Measurements from ENCODE around the gene MFAP4. TPM values are rescaled to one million over a fixed set of nuclear protein-coding genes. Genes with fewer than 3 reads are reported as not detected.

The MFAP4 gene
- total RNA-seq, 1 experiment from 2014 or later, result not detected

DNA sequence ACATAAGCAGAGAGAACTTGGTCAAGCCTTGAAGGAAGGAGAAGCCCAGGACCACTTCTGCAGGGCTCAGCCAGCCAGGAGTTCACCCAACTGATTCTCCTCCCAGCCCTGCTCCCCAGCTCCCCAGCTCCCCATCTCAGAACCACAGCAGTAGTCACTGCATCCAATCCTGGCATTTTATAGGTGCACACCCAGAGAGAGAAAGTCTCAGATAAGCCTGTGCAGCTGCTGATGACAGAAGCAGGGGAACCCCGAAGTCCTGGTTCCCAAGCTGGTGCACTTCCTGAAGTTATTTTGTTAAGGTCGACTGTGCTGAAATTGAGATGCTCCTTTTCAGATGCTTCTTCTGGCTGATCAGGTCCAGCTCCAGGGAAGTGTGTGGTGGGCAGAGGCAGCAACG lies 30.6 kb upstream of the MFAP4 start:
- no peak for DNase-seq
- Histone ChIP-seq H3K9me2 (ENCODE audit: insufficient read depth) (no peaks in the 10 kb centered on the region), H2AFZ (no peak overlapping the region), H3F3A (ENCODE audit: insufficient read depth, low read depth) (0 out of 2 replicates have a peak, but pooled peaks cover 4% of the 10 kb centered on the region), H3K4me3 (no peak overlapping the region), H3K27ac (no peak overlapping the region), H3K79me2 (ENCODE audit: low read depth) (no peaks in the 10 kb centered on the region), H3K9me3 (ENCODE audit: insufficient read depth, low read depth) (no peaks in the 10 kb centered on the region), H3K4me1 (replicated peaks; ENCODE audit: insufficient read depth) (no peaks in the 10 kb centered on the region), H3K27me3 (ENCODE audit: insufficient read depth, low read depth) (no peaks in the 10 kb centered on the region), H3K4me2 (no peak overlapping the region), H3K36me3 (ENCODE audit: low read depth) (no peaks in the 10 kb centered on the region), H4K20me1 (ENCODE audit: insufficient read depth) (no peaks in the 10 kb centered on the region)
- no TSS peak for BruUV-seq (replicated peaks)
- ChIA-PET POLR2A (ENCODE audit: unreplicated experiment) (no interaction called here), CTCF (no interaction called here)
- TF ChIP-seq EZH2 (IDR thresholded peaks at IDR 0.05; ENCODE audit: low read depth), result no peak
- TF ChIP-seq, protein P1, sequence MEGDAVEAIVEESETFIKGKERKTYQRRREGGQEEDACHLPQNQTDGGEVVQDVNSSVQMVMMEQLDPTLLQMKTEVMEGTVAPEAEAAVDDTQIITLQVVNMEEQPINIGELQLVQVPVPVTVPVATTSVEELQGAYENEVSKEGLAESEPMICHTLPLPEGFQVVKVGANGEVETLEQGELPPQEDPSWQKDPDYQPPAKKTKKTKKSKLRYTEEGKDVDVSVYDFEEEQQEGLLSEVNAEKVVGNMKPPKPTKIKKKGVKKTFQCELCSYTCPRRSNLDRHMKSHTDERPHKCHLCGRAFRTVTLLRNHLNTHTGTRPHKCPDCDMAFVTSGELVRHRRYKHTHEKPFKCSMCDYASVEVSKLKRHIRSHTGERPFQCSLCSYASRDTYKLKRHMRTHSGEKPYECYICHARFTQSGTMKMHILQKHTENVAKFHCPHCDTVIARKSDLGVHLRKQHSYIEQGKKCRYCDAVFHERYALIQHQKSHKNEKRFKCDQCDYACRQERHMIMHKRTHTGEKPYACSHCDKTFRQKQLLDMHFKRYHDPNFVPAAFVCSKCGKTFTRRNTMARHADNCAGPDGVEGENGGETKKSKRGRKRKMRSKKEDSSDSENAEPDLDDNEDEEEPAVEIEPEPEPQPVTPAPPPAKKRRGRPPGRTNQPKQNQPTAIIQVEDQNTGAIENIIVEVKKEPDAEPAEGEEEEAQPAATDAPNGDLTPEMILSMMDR (conservative IDR thresholded peaks at IDR 0.05), result no peak
- intact Hi-C loops (cut with micrococcal nuclease; ENCODE audit: unreplicated experiment), result no loop called here

DNA sequence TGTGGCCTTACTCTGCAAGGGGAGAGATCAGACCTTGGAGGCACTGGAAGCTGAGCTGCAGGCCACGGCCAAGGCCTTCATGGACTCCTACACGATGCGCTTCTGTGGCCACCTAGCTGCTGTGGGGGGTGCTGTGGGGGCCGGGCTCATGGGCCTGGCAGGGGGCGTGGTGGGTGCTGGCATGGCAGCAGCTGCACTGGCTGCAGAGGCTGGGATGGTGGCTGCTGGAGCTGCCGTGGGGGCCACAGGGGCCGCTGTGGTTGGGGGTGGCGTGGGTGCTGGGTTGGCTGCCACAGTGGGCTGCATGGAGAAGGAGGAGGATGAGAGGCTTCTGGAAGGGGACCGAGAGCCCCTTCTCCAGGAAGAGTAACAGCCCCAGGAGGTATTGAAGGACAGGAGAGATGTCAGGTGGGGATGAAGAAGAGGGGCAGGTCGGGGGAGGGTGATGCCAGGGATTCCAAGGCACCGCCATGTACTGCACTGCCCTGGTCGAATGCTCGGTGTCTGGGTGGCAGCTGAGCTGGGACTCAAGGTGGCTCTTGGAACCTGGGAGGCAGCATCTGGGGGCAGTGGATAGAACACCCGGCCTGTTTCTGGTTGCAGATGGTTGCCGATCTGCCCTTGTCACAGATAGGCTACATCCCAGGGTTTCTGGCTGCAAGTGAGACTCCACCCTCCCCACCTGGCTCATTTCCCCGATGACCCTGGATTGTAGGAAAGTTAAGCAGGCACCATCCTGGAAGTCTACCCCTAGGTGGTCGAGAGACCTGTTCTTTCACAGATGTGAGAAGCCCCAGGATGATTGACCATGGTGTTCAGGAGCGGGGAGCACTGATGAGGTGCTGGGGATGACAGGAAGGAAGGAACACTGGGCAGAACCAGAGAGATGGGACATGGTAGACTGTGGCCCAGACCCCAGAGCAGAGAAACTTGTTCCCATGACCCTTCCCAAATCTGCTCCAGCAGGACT lies 29.1 kb upstream of the MFAP4 start:
- H3F3A ChIP-seq (ENCODE audit: insufficient read depth, low read depth), result 0 out of 2 replicates have a peak, but pooled peaks cover 1% of the 10 kb centered on the region
- H3K79me2 ChIP-seq (ENCODE audit: low read depth), result no peaks in the 10 kb centered on the region
- H3K27me3 ChIP-seq (ENCODE audit: insufficient read depth, low read depth), result no peaks in the 10 kb centered on the region
- intact Hi-C loops (cut with micrococcal nuclease; ENCODE audit: unreplicated experiment), result no loop called here
- H4K20me1 ChIP-seq (ENCODE audit: insufficient read depth), result no peaks in the 10 kb centered on the region
- H3K36me3 ChIP-seq (ENCODE audit: low read depth), result no peaks in the 10 kb centered on the region
- no peak for DNase-seq
- H3K27ac ChIP-seq, result no peak overlapping the region
- no peak overlapping the region for H3K4me2 ChIP-seq
- no peak overlapping the region for H3K4me3 ChIP-seq
- no peaks in the 10 kb centered on the region for H3K4me1 ChIP-seq (replicated peaks; ENCODE audit: insufficient read depth)
- TF ChIP-seq, protein P1 (conservative IDR thresholded peaks at IDR 0.05), result no peak
- no peak for TF ChIP-seq EZH2 (IDR thresholded peaks at IDR 0.05; ENCODE audit: low read depth)
- H3K9me2 ChIP-seq (ENCODE audit: insufficient read depth), result no peaks in the 10 kb centered on the region
- no TSS peak for BruUV-seq (replicated peaks)
- H3K9me3 ChIP-seq (ENCODE audit: insufficient read depth, low read depth), result no peaks in the 10 kb centered on the region
- POLR2A ChIA-PET (ENCODE audit: unreplicated experiment), result no interaction called here
- H2AFZ ChIP-seq, result no peak overlapping the region
- CTCF ChIA-PET, result no interaction called here

DNA sequence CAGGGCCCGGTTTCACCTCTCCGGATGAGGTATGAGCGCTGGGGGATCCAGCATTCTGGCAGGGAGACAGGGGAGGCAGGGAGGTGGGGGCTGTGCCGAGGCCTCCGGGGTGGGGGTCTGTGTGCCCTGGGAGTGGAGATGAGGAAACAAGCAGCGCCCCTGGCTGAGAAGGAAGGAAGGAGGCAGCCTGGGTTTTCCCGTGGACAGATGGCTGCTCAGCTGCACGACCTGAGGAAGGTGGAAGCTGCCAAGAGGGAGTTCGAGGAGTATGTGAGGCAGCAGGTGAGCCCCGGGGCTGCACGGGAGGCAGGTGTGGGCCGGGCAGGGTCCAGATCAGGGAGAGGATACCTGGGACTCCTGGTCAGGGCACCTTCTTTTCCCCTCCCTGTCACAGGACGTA lies 28.3 kb upstream of the MFAP4 start:
- Histone ChIP-seq H3F3A (ENCODE audit: insufficient read depth, low read depth) (no peaks in the 10 kb centered on the region), H3K4me3 (no peak overlapping the region), H3K27ac (no peak overlapping the region), H3K9me2 (ENCODE audit: insufficient read depth) (no peaks in the 10 kb centered on the region), H2AFZ (no peak overlapping the region), H3K36me3 (ENCODE audit: low read depth) (no peaks in the 10 kb centered on the region), H4K20me1 (ENCODE audit: insufficient read depth) (no peaks in the 10 kb centered on the region), H3K27me3 (ENCODE audit: insufficient read depth, low read depth) (no peaks in the 10 kb centered on the region), H3K4me2 (no peak overlapping the region), H3K4me1 (replicated peaks; ENCODE audit: insufficient read depth) (no peaks in the 10 kb centered on the region), H3K79me2 (ENCODE audit: low read depth) (no peaks in the 10 kb centered on the region), H3K9me3 (ENCODE audit: insufficient read depth, low read depth) (no peaks in the 10 kb centered on the region)
- no peak for DNase-seq
- intact Hi-C loops (cut with micrococcal nuclease; ENCODE audit: unreplicated experiment), result no loop called here
- BruUV-seq (replicated peaks), result no TSS peak
- TF ChIP-seq, protein P1 (conservative IDR thresholded peaks at IDR 0.05), result no peak
- no peak for TF ChIP-seq EZH2 (IDR thresholded peaks at IDR 0.05; ENCODE audit: low read depth)
- ChIA-PET POLR2A (ENCODE audit: unreplicated experiment) (no interaction called here), CTCF (no interaction called here)

Data from PC-9 (cell line).